SK-N-SH (cell line): ENCODE results near the gene ERP29.

Experiments
- CHD2 ChIP-seq: fragments of 150-350 bp; IDR thresholded peaks from 2 replicates; pipeline ENCODE4 v1.6.1; 2018; ENCODE audit warnings: low read length; ENCODE audit not compliant: partially characterized antibody
- CTCF ChIP-seq: fragments of 200-600 bp; sonication (generic); IDR thresholded peaks from 2 replicates; pipeline ENCODE4 v1.6.1; 2017; ENCODE audit warnings: antibody characterized with exemption, mild to moderate bottlenecking, moderate library complexity
- FOXJ3 ChIP-seq: sonication (generic); formaldehyde crosslinking; IDR thresholded peaks from 2 replicates; pipeline ENCODE4 v1.5.1; 2020; ENCODE audit warnings: mild to moderate bottlenecking, missing genetic modification reagents
- GATA2 ChIP-seq: sonication (generic); formaldehyde crosslinking; IDR thresholded peaks from 2 replicates; pipeline ENCODE4 v1.5.0; 2020; ENCODE audit warnings: mild to moderate bottlenecking, missing genetic modification reagents
- NRF1 ChIP-seq: IDR thresholded peaks from 2 replicates; pipeline ENCODE4 v1.6.1; 2012; ENCODE audit warnings: low read depth, mild to moderate bottlenecking, low read length
- POLR2AphosphoS5 ChIP-seq: IDR thresholded peaks from 2 replicates; pipeline ENCODE4 v1.6.1; 2012; ENCODE audit warnings: low read depth, low read length
- TAF1 ChIP-seq: IDR thresholded peaks from 2 replicates; pipeline ENCODE4 v1.6.1; 2012; ENCODE audit warnings: low read depth, mild to moderate bottlenecking, low read length, moderate library complexity, borderline replicate concordance
- YY1 ChIP-seq: IDR thresholded peaks from 2 replicates; pipeline ENCODE4 v1.4.0; 2012; ENCODE audit warnings: low read depth, mild to moderate bottlenecking

DNA sequence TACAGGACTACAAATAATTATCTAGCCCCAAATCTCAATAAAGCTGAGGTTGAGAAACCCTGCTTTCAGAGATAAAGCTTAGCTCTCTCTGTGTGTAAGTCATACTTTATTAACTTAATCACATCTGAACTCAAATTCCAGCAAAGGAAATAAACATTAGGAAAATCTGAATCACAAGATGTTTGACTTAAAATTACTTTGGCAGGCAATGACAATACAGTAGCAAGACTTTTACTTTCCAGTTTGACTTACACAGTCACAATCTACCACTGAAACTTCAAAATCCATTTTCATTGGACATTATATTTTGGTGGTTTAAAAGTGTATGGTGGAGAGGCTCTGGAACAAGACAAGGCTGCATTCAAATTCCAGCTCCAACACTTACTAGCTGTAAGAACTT, 11.7 kb upstream of the ERP29 start:
- TF ChIP-seq GATA2 (CRISPR knock-in tag) (no peak), CTCF (no peak), POLR2AphosphoS5 (no peak), TAF1 (no peak), NRF1 (no peak), YY1 (no peak), FOXJ3 (CRISPR knock-in tag) (no peak), CHD2 (no peak)
